Measurements from ENCODE around the gene PEX19. TPM values are rescaled to one million over a fixed set of nuclear protein-coding genes. Genes with fewer than 3 reads are reported as not detected.

Gene PEX19, protein sequence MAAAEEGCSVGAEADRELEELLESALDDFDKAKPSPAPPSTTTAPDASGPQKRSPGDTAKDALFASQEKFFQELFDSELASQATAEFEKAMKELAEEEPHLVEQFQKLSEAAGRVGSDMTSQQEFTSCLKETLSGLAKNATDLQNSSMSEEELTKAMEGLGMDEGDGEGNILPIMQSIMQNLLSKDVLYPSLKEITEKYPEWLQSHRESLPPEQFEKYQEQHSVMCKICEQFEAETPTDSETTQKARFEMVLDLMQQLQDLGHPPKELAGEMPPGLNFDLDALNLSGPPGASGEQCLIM
- 31.4 and 52.1 TPM in 2 replicates for polyA plus RNA-seq (2012; rRNA removed)
- 34.9 and 45.9 TPM in 2 replicates for polyA plus RNA-seq (2012; cell fraction: cytosol; rRNA removed)
- polyA plus RNA-seq (2012; cell fraction: nucleus; rRNA removed), result 24.8 and 42.2 TPM in 2 replicates

DNA sequence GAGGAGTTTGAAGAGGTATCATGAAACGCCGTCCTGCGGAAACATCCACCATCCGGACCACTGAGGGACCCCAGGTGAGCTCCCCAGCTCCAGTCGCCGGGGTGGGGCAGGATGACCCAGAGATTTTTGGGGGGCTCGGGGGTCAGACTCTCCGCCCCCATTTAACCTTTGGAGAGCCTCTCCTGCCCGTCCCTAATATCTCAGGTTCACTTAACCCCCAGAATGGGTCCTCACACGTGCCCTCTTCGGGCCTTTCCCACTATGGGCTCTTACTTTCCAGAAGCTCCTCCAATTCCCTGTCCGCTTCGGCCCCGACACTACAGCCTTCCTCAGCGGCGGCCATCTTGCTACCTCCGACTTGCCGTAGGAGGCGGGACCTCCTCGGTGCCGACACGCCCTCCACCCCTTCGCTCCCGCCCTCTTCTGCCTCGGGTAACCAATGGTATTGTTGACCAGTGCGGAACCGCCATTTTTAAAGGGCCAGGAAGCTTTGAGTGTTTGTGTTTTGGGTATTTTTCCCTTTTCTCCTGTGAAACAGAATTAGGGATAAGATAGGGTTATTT, at the start of gene PEX19:
Gene PEX19 (minus strand): TSS at position 352 of the 563 bp plus-strand sequence. CDS start 9 bp downstream, at position 343.
- H4K20me1 ChIP-seq (ENCODE audit: insufficient read depth), result no peaks in the 10 kb centered on the region
- peaks cover 38% of the 10 kb centered on the region for H3F3A ChIP-seq (replicated peaks; ENCODE audit: insufficient read depth)
- CTCF ChIA-PET, result interaction anchor here (0.7 to 3.5 kb wide), 11 partner anchors 10 to 184 kb away, joined by 3 to 20 read pairs (median 4); no protein-coding TSS in a partner anchor
- H2AFZ ChIP-seq (ENCODE audit: low read depth), result peak within 1 kb of the TSS; percentile 86
- peak within 1 kb of the TSS; percentile 90 for H3K4me2 ChIP-seq
- POLR2A ChIA-PET, result interaction anchor here (0.7 to 1.5 kb wide), 4 partner anchors 9 to 926 kb away, joined by 3 to 6 read pairs (median 6); partner anchors contain the start of gene DCAF8
- H3K4me3 ChIP-seq (ENCODE audit: low read depth in 2 of 2, low read length in 1 of 2), result peak within 1 kb of the TSS; percentile 74 to 77
- no peaks in the 10 kb centered on the region for H3K27me3 ChIP-seq (ENCODE audit: insufficient read depth)
- H3K27ac ChIP-seq (ENCODE audit: low read depth in 2 of 2, low read length in 1 of 2), result peak within 1 kb of the TSS; percentile 55 to 81
- H3K9ac ChIP-seq, result peak within 1 kb of the TSS; percentile 88
- 2% methylated on average over 27 of the region's 27 CpGs for WGBS (ENCODE audit: low lambda C conversion rate)
- peak; percentile 93 for DNase-seq
- H3K36me3 ChIP-seq (replicated peaks in 1 of 2; ENCODE audit: control insufficient read depth in 1 of 2, insufficient read depth in 2 of 2, low read length in 1 of 2), result peaks cover 39 to 41% of the 10 kb centered on the region in 2 experiments
- peaks cover 26% of the 10 kb centered on the region for H3K79me2 ChIP-seq (ENCODE audit: insufficient read depth)
- no peaks in the 10 kb centered on the region for H3K9me3 ChIP-seq
- no peaks in the 10 kb centered on the region for H3K9me2 ChIP-seq
- peaks cover 6 to 15% of the 10 kb centered on the region in 2 experiments for H3K4me1 ChIP-seq (ENCODE audit: control insufficient read depth in 1 of 2, insufficient read depth in 2 of 2, low read depth in 1 of 2, low read length in 1 of 2)
- TF ChIP-seq, protein P1, sequence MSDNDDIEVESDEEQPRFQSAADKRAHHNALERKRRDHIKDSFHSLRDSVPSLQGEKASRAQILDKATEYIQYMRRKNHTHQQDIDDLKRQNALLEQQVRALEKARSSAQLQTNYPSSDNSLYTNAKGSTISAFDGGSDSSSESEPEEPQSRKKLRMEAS (IDR thresholded peaks at IDR 0.05; ENCODE audit: low read depth), result peak; percentile 47; the same call in 1 of the 2 replicates
- TF ChIP-seq CHD2 (IDR thresholded peaks at IDR 0.05; ENCODE audit: low read length, partially characterized antibody), result no peak
- no peak for TF ChIP-seq NRF1 (IDR thresholded peaks at IDR 0.05; ENCODE audit: low read depth, low read length)
- TF ChIP-seq RXRA (IDR thresholded peaks at IDR 0.05; ENCODE audit: borderline replicate concordance, low read depth), result no peak
- no peak for TF ChIP-seq GABPA (IDR thresholded peaks at IDR 0.05; ENCODE audit: low read depth)
- no peak for TF ChIP-seq RCOR1 (IDR thresholded peaks at IDR 0.05; ENCODE audit: low read length)
- 0 out of 2 replicates have a peak, but pooled peaks have one; percentile 19 for TF ChIP-seq FOXJ3 (CRISPR knock-in tag; IDR thresholded peaks at IDR 0.05)
- TF ChIP-seq, protein P2, sequence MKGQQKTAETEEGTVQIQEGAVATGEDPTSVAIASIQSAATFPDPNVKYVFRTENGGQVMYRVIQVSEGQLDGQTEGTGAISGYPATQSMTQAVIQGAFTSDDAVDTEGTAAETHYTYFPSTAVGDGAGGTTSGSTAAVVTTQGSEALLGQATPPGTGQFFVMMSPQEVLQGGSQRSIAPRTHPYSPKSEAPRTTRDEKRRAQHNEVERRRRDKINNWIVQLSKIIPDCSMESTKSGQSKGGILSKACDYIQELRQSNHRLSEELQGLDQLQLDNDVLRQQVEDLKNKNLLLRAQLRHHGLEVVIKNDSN (IDR thresholded peaks at IDR 0.05; ENCODE audit: borderline replicate concordance, low read depth), result no peak
- TF ChIP-seq ELF1 (IDR thresholded peaks at IDR 0.05), result peak; percentile 41; the same call in 1 of the 2 replicates
- TF ChIP-seq, protein P3, sequence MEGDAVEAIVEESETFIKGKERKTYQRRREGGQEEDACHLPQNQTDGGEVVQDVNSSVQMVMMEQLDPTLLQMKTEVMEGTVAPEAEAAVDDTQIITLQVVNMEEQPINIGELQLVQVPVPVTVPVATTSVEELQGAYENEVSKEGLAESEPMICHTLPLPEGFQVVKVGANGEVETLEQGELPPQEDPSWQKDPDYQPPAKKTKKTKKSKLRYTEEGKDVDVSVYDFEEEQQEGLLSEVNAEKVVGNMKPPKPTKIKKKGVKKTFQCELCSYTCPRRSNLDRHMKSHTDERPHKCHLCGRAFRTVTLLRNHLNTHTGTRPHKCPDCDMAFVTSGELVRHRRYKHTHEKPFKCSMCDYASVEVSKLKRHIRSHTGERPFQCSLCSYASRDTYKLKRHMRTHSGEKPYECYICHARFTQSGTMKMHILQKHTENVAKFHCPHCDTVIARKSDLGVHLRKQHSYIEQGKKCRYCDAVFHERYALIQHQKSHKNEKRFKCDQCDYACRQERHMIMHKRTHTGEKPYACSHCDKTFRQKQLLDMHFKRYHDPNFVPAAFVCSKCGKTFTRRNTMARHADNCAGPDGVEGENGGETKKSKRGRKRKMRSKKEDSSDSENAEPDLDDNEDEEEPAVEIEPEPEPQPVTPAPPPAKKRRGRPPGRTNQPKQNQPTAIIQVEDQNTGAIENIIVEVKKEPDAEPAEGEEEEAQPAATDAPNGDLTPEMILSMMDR (IDR thresholded peaks at IDR 0.05), result no peak
- 0 out of 2 replicates have a peak, but pooled peaks have one; percentile 34 for TF ChIP-seq ZBTB33 (IDR thresholded peaks at IDR 0.05; ENCODE audit: borderline replicate concordance, low read depth)
- no peak for TF ChIP-seq TEAD4 (IDR thresholded peaks at IDR 0.05; ENCODE audit: borderline replicate concordance, insufficient read depth)
- TF ChIP-seq RFX5 (IDR thresholded peaks at IDR 0.05; ENCODE audit: low read length), result 0 out of 2 replicates have a peak, but pooled peaks have one; percentile 27
- TF ChIP-seq MXI1 (IDR thresholded peaks at IDR 0.05; ENCODE audit: low read depth, low read length), result peak; percentile 95
- TF ChIP-seq POLR2AphosphoS5 (IDR thresholded peaks at IDR 0.05; ENCODE audit: low read depth, low read length), result peak; percentile 92
- no peak for TF ChIP-seq MEF2A (IDR thresholded peaks at IDR 0.05; ENCODE audit: borderline replicate concordance, low read depth)
- TF ChIP-seq REST (IDR thresholded peaks at IDR 0.05; ENCODE audit: low read depth, low read length), result 0 out of 2 replicates have a peak, but pooled peaks have one; percentile 38
- TF ChIP-seq RAD21 (IDR thresholded peaks at IDR 0.05; ENCODE audit: low read length), result no peak
- TF ChIP-seq, protein P4, sequence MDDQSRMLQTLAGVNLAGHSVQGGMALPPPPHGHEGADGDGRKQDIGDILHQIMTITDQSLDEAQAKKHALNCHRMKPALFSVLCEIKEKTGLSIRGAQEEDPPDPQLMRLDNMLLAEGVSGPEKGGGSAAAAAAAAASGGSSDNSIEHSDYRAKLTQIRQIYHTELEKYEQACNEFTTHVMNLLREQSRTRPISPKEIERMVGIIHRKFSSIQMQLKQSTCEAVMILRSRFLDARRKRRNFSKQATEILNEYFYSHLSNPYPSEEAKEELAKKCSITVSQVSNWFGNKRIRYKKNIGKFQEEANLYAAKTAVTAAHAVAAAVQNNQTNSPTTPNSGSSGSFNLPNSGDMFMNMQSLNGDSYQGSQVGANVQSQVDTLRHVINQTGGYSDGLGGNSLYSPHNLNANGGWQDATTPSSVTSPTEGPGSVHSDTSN (IDR thresholded peaks at IDR 0.05), result no peak
- TF ChIP-seq SIN3A (IDR thresholded peaks at IDR 0.05; ENCODE audit: borderline replicate concordance, low read depth, low read length), result peak; percentile 99
- TF ChIP-seq GATA2 (CRISPR knock-in tag; IDR thresholded peaks at IDR 0.05), result no peak
- peak; percentile 95 for TF ChIP-seq TAF1 (IDR thresholded peaks at IDR 0.05; ENCODE audit: borderline replicate concordance, low read depth, low read length)

Measured in SK-N-SH (cell line).